HG03575 (cell line): ENCODE results near the gene RUNDC1.

Source experiments
- ATAC-seq: cut with Tn5 transposase; IDR thresholded peaks from one replicate; pipeline ENCODE4 v1.9.1; 2021; ENCODE audit not compliant: unreplicated experiment, insufficient number of reproducible peaks, low FRiP score; ENCODE audit errors: extremely low read depth

The RUNDC1 gene

DNA sequence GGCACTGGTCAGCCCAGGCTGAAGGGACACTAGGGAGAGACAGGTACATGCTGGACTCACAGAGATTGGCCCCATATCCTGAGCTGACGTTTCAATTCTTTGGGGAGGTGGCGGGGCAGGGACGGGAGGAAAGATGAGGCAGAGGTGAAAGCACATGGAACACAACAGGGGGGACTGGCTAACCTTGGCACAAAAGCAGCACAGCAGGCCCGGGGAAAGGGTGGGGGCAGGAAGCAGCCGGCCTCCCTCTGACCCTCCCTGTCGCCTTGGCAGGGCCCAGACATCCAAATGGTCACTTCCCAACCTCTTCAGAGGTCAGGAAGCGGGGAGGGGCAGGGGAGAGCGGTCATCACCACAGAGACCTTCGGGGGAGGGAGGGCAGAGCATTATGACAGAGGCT, 35.2 kb downstream of the RUNDC1 start:
- no peak for ATAC-seq

DNA sequence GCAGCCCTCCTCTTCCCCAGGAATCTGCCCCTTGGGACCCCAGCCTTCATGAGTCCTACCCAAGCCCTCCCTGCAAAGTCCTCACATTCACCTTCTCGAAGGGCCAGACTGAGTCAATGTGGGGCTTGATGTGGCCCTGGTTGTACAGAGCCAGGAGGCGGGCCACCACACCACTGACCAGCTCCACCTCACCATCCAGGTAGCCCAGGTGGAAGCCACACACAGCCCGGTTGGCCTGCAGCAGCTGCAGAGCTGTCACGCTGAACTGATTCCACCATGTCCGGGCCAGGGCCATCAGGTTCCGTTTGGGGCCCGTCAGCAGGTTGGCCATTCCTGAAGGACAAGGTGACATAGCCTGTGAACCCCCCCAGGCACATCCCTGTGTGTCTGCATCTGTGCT, 35.9 kb downstream of the RUNDC1 start:
- no peak for ATAC-seq

DNA sequence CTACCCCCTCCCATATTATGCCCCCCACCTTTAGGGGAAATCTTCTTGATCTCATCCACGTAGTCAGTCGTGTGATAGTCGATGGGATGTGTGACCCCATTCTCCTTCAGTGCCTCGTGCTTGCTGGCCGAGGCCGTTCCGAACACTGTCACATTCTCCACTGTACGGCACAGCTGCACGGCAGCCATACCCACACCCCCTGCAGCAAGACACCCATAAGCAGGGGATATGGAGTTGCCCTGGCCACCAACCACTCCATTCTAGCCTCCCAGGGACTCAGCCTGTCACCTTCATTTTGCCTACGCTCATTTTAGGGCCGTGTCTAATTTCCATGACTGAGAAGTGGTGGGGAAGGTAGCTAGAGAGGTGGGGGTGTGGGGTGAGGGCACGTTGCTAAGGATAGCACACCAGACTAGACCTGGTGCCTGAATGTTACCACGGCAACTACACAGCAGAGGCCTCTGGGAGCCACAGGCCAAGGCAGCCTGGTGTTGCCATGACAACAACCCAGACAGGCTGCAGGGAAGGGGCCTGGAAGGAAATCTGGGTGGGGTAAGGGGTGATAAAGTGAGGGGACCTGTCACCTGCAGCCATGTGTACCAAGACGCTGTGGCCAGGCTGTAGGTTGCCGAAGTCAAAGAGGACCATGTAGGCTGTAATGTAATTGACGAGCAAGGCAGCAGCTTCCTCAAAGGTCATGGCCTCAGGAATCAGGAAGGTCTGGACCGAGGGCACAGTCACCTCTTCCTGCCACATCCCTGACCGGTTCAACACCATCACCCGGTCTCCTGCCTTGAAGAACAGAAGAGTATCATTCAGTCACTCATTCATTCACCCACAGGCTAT, 37.9 kb downstream of the RUNDC1 start:
- ATAC-seq = no peak

DNA sequence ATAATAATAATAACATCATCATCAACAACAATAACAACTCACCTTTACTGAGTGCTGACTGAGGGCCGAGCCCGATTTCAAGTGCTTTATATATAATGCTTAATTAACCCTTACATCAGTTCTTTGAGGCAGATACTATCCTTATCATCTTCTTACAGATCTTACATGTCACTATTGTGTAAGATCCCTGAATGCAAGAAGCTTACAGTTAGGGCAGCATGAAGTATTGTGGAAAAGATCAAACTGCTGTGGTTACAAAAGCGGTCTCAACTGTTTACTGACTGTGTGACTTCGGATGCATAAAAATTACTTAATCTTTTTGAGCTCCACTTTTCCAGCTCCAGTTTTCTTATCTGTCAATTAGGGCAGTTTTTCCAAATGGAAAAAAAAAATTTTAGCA, 38.6 kb downstream of the RUNDC1 start:
- no peak for ATAC-seq

DNA sequence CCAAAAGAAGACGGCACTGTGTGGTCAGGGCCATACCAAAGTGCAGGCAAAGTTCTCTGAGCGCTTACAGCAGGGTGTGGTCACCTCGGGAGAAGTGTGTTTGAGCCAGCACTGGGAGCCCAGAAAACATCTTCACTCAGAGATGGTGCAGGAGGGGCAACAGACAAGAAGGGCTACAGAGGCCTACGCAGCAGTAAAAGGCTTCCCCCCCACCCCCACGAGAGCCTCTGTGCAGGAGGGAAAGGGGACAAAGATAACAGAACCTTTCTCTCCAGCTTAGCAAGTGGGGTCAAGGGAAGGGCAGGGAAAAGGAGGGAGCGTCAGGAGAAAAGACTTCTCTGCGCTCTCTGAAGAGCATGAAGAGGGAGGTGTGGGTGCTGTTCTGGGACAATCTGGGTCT, 39.1 kb downstream of the RUNDC1 start:
- ATAC-seq = no peak

DNA sequence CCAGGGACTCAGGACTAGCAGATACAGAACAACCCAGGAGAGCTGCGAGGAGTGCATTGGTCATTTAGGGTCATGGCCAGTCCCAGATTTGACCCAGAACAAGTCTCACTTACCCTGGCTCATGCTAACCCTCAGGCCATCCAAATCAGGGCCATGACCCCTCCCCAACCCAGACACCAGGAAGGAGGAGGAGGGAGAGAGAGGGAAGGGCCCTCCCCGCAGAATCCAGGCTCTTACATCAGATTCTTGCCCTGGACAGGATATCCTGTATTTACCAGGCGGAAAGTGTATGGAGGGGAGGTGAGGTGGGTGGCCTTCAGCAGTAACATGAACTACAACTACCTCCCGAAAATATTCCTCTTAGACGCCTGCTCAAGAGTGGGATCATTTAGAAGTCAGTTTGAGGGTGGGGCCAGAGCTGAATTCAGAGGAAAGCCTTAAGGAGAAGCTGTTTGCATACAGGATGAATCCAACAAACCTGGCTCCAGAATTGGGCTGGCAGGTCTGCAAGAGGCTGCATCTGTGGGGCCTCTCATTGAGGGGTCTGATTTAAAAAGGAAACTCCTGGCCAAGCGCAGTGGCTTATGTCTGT, 39.8 kb downstream of the RUNDC1 start:
- ATAC-seq = no peak

DNA sequence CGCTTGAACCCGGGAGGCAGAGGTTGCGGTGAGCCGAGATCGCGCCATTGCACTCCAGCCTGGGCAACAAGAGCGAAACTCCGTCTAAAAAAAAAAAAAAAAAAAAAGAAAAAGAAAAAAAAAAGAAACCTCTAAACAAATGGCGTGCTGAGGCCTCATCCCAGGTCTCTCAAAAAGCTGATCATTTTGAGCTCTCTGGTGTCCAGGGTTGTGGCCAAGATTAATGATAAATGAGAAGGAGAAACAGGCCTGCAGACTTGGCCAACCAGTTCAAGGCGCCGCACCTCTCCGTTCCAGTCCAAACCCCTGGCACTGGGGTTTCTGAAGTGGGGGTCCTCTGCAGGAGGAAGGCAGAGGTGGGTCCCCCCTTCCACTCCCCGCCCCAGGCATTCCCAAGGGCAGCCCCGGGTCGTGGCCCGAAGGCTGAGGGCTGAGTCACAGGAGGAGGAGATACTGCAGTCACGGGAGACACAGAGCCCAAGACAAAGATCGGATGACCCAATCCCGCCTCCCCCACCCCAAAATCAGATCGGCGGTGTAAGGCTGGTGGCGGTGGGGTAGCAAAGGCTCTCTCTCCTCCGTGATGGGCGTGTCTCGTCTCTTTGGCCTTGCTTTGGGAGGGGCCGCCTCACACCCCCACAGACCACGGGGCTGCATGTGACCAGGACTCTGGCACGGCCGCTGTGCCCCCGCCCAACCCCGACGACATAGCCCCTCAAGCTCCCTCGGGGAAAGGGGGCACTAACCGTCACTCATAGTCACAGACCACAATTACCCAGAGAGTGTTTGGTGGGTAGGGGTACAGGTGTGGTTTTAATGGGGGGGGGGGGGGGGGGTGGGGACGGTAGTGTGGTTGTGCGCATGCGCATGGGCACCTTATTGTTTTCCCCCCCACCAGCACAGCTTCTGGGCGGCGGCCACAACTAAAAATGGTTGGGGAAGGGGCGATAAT, 40.7 kb downstream of the RUNDC1 start:
- ATAC-seq = no peak

DNA sequence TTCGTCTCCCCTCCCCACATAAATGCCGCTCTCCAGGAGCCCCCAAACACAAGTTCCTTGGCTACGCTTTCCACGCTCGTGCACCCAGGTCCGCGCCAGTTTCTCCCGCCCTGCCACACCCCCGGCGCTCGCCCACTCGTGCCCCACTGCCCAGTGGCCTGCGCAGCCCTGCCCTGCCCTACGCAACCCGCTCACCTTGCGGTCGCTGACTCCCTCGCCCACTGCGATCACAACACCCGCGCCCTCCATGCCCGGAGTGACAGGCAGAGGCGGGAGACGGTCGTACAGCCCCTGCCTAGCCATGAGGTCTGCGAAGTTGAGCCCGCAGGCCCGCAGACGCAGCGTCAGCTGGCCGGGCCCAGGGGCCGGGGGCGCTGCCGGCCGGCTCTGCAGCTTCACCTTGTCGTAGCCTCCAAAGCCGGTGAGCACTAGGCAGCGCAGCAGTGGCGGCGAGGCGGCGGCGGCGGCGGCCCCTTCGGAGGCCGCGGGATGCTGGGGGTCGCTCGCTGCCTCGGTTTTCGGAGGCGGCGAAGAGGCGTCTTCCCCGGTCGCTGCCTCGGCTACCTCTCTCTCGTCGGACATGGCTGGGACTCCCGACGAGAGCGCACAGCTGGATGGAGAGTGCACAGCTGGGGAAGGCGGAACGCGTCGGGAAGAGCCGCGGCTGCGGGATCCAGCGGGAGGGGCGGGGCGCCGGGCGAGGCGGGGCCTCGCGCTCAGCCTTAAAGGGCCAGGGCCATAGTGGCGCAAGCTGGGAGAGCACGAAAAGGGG, 41.6 kb downstream of the RUNDC1 start, which contains the start of gene VAT1:
Gene VAT1, minus strand, starts transcription at position 645 of the 772 bp plus-strand sequence. Its CDS starts 63 bp downstream, at position 582.
- no peak for ATAC-seq

DNA sequence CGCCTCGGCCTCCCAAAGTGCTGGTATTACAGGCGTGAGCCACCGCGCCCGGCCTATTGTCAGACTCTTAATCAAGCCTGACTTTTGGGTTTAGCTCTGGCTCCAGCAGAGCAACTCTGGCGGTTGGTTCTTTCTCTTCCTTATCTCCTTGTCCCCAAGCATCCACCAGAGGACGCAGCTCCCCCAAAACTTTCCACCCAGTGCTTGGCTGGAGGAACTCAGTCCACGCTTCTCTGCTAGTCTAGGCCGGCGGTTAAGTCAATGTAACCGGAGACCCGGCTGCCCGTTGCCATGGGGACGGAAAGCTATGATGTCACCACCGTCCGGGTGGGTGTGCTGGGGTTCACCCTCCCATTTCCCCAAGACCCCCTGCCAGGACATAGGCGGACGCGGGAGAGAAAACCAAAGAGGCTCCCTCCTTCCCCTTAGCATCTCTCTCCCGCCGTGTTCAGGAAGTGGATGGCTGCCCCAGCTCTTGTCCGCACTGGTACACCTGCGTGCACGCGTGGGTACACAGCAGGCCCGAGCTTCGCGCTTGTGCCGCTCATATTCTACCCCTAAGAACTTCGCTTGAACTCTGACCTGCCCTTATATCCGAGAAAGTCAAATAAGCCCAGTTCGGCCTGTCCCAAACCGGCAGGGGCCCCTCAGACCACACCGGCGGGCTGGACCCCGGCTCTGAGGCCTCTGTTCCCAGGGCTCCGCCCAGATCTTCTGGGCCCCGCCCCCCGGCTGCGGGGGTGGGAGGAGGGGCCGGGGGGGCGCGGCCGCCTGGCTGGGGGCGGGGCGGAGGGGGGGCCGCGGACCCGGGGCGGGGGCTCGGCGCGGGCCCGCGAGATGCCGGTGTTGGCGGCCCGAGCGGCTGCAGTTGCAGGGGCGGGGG, 44.3 kb downstream of the RUNDC1 start, which contains the start of gene RND2:
Gene RND2, plus strand, starts transcription at position 825 of the 883 bp plus-strand sequence. CDS start 117 bp downstream, outside the sequence.
- no peak for ATAC-seq

DNA sequence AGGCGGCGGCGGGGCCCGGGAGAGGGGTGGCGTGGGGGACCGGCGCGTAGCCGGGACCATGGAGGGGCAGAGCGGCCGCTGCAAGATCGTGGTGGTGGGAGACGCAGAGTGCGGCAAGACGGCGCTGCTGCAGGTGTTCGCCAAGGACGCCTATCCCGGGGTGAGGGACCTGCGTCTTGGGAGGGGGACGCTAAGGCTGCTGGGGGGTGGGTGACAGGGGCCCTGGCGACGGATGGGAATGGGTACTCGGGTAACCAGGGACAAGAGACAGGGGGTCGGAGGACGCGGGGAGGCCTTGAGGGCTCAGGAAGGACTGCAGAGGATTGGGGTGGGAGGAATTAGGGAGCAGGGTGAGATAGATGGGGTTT, 44.9 kb downstream of the RUNDC1 start:
- no peak for ATAC-seq

DNA sequence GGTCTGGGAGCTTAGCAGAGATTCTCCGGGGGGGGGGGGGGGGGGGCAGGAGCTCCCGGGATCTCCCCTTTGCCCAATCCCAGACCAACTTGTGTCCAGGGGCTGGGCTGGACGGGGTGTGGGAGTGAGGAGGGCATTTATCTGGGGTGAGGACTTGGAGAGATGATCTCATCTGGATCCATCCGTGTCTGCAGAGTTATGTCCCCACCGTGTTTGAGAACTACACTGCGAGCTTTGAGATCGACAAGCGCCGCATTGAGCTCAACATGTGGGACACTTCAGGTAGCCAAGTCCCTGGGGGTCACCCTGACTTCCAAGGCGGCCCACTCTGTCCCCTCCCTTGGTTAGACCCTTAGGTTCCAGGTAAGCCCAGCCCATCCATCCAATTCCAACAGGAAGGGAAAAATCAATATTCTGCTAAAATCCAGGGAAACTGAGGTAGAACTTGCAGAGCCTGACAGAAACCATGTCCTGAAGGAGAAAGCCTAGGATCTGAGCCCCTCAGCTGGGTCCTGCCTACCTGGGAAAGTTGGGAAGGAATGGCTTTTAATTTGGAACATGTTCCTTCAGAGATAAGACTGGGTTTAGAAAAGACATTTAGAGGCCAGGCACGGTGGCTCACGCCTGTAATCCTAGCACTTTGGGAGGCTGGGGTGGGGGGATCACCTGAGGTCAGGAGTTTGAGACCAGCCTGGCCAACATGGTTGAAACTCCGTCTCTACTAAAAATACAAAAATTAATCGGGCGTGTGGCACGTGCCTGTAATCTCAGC, 45.6 kb downstream of the RUNDC1 start:
- ATAC-seq = no peak

DNA sequence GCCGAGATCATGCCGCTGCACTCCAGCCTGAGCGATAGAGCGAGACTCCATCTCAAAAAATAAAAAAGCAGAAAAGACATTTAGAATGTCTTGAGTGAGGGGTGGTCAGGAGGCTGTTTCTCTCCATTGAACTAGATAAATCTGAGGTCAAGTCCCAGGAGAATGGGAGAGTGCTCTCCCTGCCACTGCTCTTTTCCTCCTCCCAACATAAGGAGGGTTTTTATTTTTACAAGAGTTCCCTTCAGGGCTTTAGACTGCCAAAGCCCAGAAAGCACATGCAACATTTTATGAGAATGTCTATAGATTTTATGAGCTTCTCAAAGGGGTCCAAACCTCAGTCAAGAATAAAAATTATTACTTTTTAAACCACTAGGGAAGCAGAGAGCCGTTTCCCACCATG, 46.2 kb downstream of the RUNDC1 start:
- ATAC-seq = no peak

DNA sequence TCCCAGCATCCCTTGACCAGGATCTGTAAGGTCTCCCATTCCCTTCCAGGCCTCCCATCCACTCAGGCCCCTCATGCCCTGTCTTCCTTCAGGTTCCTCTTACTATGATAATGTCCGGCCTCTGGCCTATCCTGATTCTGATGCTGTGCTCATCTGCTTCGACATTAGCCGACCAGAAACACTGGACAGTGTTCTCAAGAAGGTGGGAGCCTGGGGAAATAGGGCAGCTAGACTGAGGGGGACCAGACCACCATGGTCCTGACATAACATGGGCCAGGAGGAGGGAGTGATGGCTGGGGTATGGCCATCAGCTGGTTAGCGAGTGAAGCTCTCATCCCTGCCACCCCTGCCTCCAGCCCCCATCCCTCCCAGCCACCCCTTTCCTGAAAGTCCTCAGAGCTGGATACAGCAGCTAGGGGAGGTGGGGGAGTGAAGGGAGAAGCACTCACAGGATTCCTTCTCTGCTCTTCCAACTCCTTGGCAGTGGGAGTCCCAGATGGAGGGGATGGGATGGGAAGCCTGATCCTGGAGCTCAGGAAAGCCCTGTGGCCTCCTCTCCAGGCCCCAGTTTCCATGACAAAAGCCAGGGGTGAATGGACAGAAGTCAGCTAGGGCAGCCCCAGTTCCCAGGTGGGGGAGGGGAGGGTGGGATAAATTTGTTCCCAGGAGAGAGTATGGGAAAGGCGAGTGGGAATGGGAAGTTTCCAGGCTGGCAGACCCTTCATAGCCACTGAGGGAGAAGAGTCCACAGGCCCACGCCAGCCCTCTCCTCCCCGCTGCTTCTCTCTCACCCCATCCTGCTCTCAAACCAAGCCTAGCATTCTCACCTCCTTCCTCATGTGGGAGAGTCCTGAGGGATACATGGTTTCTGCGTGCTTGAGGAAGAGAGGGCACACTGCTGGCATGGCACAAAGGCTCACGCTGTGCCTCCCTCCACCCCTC, 47.0 kb downstream of the RUNDC1 start:
- ATAC-seq = no peak

DNA sequence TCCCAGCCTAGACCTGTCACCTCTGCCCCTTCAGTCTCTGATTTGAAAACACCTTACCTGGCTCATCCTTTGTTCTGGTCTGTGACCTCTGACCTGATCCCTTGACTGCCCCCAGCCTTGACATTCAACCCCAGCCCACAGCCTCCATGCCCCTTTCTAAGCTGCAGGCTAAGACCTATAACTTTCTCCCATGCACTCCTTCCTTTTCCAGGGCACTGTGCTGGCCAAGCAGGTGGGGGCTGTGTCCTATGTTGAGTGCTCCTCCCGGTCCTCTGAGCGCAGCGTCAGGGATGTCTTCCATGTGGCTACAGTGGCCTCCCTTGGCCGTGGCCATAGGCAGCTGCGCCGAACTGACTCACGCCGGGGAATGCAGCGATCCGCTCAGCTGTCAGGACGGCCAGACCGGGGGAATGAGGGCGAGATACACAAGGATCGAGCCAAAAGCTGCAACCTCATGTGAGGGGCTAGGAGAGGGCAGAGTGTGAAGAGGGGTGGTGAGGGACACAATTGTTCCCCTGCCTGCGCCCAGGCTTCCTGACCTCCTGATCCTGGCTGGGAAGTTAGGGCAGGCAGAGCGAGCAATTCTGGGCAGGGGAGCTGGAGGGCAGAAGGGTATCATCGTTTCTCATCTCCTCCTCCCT, 48.0 kb downstream of the RUNDC1 start:
- ATAC-seq = no peak

DNA sequence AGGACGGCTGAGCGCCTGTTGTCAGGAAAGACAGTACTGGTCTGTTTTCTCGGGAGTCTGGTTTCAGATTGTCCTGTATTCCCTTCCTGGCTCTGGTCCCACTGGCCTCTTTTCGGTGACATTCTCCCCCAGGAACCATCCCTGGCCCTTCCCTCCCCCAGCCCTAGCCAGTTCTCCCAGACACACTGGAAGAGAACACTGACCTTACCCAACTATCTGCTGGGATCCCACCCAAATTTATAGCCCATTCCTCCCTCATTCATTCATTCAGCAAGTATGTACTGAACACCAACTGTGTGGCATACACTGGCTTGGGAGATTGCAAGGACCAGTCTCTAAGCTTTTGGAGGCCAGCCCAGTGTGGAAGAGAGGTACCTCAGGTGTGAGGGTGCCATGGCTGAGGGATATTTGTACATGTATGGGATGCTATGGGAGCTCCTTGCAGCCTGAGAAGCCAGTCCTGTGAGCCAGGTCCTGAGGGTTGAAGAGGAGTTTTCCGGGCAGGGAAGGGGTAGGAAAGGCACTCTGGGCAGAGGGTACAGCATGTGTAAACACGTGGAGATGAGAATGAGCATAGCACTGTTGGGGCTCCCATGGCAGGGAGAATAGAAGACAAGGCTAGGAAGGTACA, 49.9 kb downstream of the RUNDC1 start:
- no peak for ATAC-seq
